Esophagus muscularis mucosa (tissue), 4 donors: Measurements from ENCODE around the gene GH2. TPM values are rescaled to one million over a fixed set of nuclear protein-coding genes. Genes with fewer than 3 reads are reported as not detected.
"Not testable (repeated sequence)": the region's sequence is repeated elsewhere in the genome, so short reads cannot be mapped to it uniquely, and the experiment has no call there.

Experiments used
- DNase-seq: peaks from one replicate; pipeline ENCODE4 v3.0.0-alpha.2; 2017; ENCODE audit errors: extremely low spot score
- H3K27ac ChIP-seq, 4 donors: fragments of 200-600 bp; sonication (generic); replicated peaks in 1 of 4; 1 replicate in 3 of 4; 2 replicates in 1 of 4; pipeline ENCODE4 v1.5.1; 2016 to 2019; ENCODE audit warnings: mild to moderate bottlenecking in 1 of 4
- H3K27me3 ChIP-seq, 4 donors: fragments of 200-600 bp; sonication (generic); one replicate each; pipeline versions ENCODE4 v1.5.1 to v1.6.0; 2016 to 2019
- H3K36me3 ChIP-seq, 4 donors: fragments of 200-600 bp; sonication (generic); one replicate each; pipeline ENCODE4 v1.5.1; 2016 to 2019
- H3K4me1 ChIP-seq, 4 donors: fragments of 200-600 bp; sonication (generic); one replicate each; pipeline ENCODE4 v1.5.1; 2016 to 2019
- H3K4me3 ChIP-seq, 4 donors: fragments of 200-600 bp; sonication (generic); 1 replicate in 2 of 4; 2 replicates in 2 of 4; pipeline ENCODE4 v1.5.1; 2016 to 2019; ENCODE audit warnings: mild to moderate bottlenecking in 4 of 4, moderate library complexity in 1 of 4
- H3K9me3 ChIP-seq, 4 donors: fragments of 200-600 bp; sonication (generic); 1 replicate in 3 of 4; 2 replicates in 1 of 4; pipeline ENCODE4 v1.5.1; 2016 to 2019
- EP300 ChIP-seq: sonication (generic); formaldehyde crosslinking; IDR thresholded peaks from one replicate; pipeline ENCODE4 v1.6.1; 2017; ENCODE audit warnings: antibody characterized with exemption
- POLR2A ChIP-seq: fragments of 450-650 bp; IDR thresholded peaks from one replicate; pipeline ENCODE4 v1.6.1; 2017; ENCODE audit warnings: antibody characterized with exemption, moderate library complexity, mild to moderate bottlenecking, low read depth
- POLR2AphosphoS5 ChIP-seq, 2 donors: sonication (generic); formaldehyde crosslinking; IDR thresholded peaks; one replicate each; pipeline ENCODE4 v1.6.1; 2017; ENCODE audit warnings: antibody characterized with exemption in 2 of 2
- WGBS: methylation state at CpG from one replicate; pipeline ENCODE4 v1.1.5; 2018; 5-methylcytosine and 5-hydroxymethylcytosine counted together
- intact Hi-C: fragments of 100-400 bp; cut with DNase I; formaldehyde crosslinking; loops from one replicate; pipeline ENCODE4 v1.15.1; 2023
- total RNA-seq, 4 donors: library from RNA; depleted of rRNA; stranded (reverse); fragments of >200 nt; gene quantifications; one replicate each; pipeline versions ENCODE4 v1.1.0 to v1.2.1, GENCODE V29; 2016
- TF ChIP-seq, protein P1 (sequence below), 3 experiments: fragments of 200-600 bp in 2 of 3; fragments of 450-650 bp in 1 of 3; sonication (generic) in 2 of 3; IDR thresholded peaks; one replicate each; pipeline ENCODE4 v1.5.1; 2017 to 2019; ENCODE audit warnings: antibody characterized with exemption in 3 of 3, mild to moderate bottlenecking in 2 of 3, moderate library complexity in 1 of 3

GH2 gene
- total RNA-seq, 4 donors from 2014 or later: not detected

DNA sequence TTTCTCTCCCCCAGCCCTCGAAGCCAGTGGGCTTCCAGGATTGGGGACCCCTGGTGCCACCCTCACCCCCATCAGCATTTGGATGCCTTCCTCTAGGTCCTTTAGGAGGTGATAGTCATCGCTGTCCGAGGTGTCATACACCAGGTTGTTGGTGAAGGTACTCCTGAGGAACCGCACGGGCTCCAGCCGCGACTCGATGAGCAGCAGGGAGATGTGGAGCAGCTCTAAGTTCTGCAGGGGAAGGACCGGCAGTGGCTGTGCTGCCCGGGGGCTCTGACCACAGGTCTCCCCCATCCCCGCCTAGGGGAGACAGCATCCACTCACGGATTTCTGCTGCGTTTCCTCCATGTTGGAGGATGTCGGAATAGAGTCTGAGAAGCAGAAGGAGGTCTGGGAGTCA, 28.4 kb upstream of the GH2 start:
- Histone ChIP-seq H3K4me3 (no peak overlapping the region), H3K36me3 (no peaks in the 10 kb centered on the region), H3K27ac (no peak overlapping the region), H3K27me3 (peaks cover 0 to 14% (median 0%) of the 10 kb centered on the region in 4 donors), H3K9me3 (no peaks in the 10 kb centered on the region), H3K4me1 (peaks cover 0 to 5% (median 0%) of the 10 kb centered on the region in 4 donors)
- WGBS: 80% methylated on average over 8 of the region's 14 CpGs
- no peak for DNase-seq
- intact Hi-C loops: loop anchor here (10.0 kb wide), 2 partner anchors 225 to 375 kb away; partner anchors contain the start of gene ERN1
- no peak for TF ChIP-seq EP300
- TF ChIP-seq POLR2A: no peak
- TF ChIP-seq, protein P1, sequence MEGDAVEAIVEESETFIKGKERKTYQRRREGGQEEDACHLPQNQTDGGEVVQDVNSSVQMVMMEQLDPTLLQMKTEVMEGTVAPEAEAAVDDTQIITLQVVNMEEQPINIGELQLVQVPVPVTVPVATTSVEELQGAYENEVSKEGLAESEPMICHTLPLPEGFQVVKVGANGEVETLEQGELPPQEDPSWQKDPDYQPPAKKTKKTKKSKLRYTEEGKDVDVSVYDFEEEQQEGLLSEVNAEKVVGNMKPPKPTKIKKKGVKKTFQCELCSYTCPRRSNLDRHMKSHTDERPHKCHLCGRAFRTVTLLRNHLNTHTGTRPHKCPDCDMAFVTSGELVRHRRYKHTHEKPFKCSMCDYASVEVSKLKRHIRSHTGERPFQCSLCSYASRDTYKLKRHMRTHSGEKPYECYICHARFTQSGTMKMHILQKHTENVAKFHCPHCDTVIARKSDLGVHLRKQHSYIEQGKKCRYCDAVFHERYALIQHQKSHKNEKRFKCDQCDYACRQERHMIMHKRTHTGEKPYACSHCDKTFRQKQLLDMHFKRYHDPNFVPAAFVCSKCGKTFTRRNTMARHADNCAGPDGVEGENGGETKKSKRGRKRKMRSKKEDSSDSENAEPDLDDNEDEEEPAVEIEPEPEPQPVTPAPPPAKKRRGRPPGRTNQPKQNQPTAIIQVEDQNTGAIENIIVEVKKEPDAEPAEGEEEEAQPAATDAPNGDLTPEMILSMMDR (IDR thresholded peaks at IDR 0.05): no peak
- no peak for TF ChIP-seq POLR2AphosphoS5 (IDR thresholded peaks at IDR 0.05)

DNA sequence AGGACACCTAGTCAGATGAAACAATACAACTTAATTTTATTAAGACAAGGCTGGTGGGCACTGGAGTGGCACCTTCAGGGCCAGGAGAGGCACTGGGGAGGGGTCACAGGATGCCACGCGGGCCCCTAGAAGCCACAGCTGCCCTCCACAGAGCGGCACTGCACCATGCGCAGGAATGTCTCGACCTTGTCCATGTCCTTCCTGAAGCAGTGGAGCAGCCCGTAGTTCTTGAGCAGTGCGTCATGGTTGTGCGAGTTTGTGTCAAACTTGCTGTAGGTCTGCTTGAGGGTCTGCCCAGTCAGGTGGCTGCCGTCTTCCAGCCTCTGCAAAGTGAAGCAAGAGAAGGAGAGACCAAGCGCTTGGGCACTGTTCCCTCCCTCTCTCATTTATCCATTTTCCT, 27.8 kb upstream of the GH2 start:
- H3K9me3 ChIP-seq, intact Hi-C loops, H3K36me3 ChIP-seq, H3K4me3 ChIP-seq, H3K27ac ChIP-seq, H3K4me1 ChIP-seq, DNase-seq: not testable (repeated sequence)
- WGBS: 91% methylated on average over 9 of the region's 10 CpGs
- H3K27me3 ChIP-seq: peaks cover 0 to 14% (median 0%) of the 10 kb centered on the region in 4 donors

GRCh38 chr17:63907161-63907778, 25.5 kb upstream of the GH2 start:
- H3K27ac ChIP-seq, H3K4me1 ChIP-seq, H3K36me3 ChIP-seq, intact Hi-C loops, H3K4me3 ChIP-seq, H3K9me3 ChIP-seq, DNase-seq: not testable (repeated sequence)
- 51% methylated on average over 12 of the region's 12 CpGs for WGBS
- H3K27me3 ChIP-seq: peaks cover 0 to 14% (median 0%) of the 10 kb centered on the region in 4 donors

DNA sequence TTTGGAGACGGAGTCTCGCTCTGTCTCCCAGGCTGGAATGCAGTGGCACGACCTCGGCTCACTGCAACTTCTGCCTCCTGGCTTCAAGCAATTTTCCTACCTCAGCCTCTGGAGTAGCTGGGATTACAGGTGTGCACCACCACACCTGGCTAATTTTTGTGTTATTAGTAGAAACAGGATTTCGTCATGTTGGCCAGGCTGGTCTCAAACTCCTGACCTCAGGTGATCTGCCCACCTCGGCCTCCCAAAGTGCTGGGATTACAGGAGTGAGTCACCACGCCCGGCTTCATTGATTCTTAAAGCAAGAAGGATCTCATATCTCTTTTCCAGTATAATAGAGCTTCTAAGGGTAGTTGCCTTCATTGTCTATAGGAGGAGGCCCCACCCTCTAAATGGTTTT, 23.1 kb upstream of the GH2 start:
- WGBS: 95% methylated on average over 8 of the region's 8 CpGs
- H3K27me3 ChIP-seq, H3K27ac ChIP-seq, H3K4me1 ChIP-seq, DNase-seq, H3K9me3 ChIP-seq, H3K36me3 ChIP-seq, intact Hi-C loops, H3K4me3 ChIP-seq: not testable (repeated sequence)

DNA sequence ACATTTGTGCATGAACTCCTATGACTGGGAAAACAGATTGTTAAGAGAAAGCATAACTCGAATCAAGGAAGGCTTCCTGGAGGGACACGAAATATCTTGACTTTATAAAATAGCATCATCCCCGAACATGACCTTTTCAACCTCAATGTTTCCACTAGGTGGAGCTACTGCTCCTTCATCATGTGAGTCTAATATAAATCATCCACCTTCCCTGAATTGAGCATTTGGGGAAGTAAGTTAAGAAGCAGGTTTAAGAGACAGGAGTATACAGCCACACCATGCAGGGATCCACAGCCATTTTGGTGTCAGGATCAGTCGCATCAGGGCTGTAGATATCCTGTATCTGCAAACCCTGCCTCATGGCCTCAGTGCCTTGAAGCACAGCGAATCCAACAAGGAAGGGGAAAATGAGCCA, 22.1 kb upstream of the GH2 start:
- 41% methylated on average over 5 of the region's 5 CpGs for WGBS
- DNase-seq, H3K4me1 ChIP-seq, H3K27me3 ChIP-seq, intact Hi-C loops, H3K27ac ChIP-seq, H3K4me3 ChIP-seq, H3K36me3 ChIP-seq, H3K9me3 ChIP-seq: not testable (repeated sequence)
- TF ChIP-seq, protein P1 (IDR thresholded peaks at IDR 0.05): peak; percentile 22 to 24 (median 23)

DNA sequence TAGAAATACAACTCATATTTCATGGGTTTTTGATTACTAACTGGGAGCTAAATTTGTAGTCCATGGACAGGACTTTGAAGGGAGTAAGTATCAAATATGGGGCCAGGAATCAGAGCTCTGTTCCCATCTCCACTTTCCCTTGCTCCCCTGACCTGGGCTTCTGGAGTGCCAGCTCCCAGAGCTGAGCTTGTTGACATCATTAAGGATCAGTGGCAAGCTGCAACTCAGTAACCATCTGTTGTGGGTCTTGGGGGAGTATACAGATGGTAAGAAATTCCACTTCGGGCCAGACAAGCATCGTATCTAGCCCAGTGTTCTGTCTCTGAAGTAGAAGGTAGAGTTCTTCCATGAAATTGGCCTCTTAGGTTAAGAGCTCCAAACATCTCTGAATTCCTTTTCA, 20.2 kb upstream of the GH2 start:
- H3K36me3 ChIP-seq, H3K27me3 ChIP-seq, H3K4me1 ChIP-seq, H3K9me3 ChIP-seq, H3K4me3 ChIP-seq, intact Hi-C loops, H3K27ac ChIP-seq, DNase-seq: not testable (repeated sequence)
- 100% methylated on average over 2 of the region's 2 CpGs for WGBS

- DNase-seq, H3K27ac ChIP-seq, H3K36me3 ChIP-seq, H3K4me1 ChIP-seq, H3K4me3 ChIP-seq, H3K27me3 ChIP-seq, H3K9me3 ChIP-seq, intact Hi-C loops: not testable (repeated sequence)
- 92% methylated on average over 2 of the region's 6 CpGs for WGBS
Measured at GRCh38 chr17:63898899-63899798, 17.4 kb upstream of the GH2 start.

- 79% methylated on average over 6 of the region's 14 CpGs for WGBS
Measured at GRCh38 chr17:63896524-63897354, 15.0 kb upstream of the GH2 start, which contains the start of gene CSH1. CSH1 (minus strand) TSS chr17:63896574; CDS start chr17:63896511, 63 bp downstream.

DNA sequence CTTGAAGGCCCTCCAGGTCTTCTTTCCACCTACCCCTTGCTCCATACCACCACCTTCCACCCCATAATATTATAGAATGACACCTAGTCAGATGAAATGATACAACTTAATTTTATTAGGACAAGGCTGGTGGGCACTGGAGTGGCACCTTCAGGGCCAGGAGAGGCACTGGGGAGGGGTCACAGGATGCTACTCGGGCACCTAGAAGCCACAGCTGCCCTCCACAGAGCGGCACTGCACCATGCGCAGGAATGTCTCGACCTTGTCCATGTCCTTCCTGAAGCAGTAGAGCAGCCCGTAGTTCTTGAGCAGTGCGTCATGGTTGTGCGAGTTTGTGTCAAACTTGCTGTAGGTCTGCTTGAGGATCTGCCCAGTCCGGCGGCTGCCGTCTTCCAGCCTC, 13.1 kb upstream of the GH2 start:
- intact Hi-C loops, H3K4me1 ChIP-seq: not testable (repeated sequence)

More at GRCh38 chr17:63896524-63897354, 15.0 kb upstream of the GH2 start, which contains the start of gene CSH1:
- H3K27me3 ChIP-seq, H3K4me1 ChIP-seq, H3K27ac ChIP-seq, H3K4me3 ChIP-seq, DNase-seq, intact Hi-C loops, H3K36me3 ChIP-seq, H3K9me3 ChIP-seq: not testable (repeated sequence)

More for the DNA sequence above, 13.1 kb upstream of the GH2 start:
- WGBS: 86% methylated on average over 2 of the region's 10 CpGs
- H3K9me3 ChIP-seq, H3K27me3 ChIP-seq, H3K36me3 ChIP-seq, DNase-seq, H3K4me3 ChIP-seq, H3K27ac ChIP-seq: not testable (repeated sequence)
